HCT116 (cell line): Measurements from ENCODE around the gene RIPK3. TPM values are rescaled to one million over a fixed set of nuclear protein-coding genes. Genes with fewer than 3 reads are reported as not detected.
"Not testable (repeated sequence)": the region's sequence is repeated elsewhere in the genome, so short reads cannot be mapped to it uniquely, and the experiment has no call there.

Source experiments
- ATAC-seq: fragments of 200-7000 bp; cut with Tn5 transposase; 2 replicates; pipeline ENCODE4 v1.9.1; 2020; ENCODE audit warnings: mild to moderate bottlenecking, moderate library complexity
- BruUV-seq: library from RNA; stranded (reverse); fragments of 400-500 nt; replicated peaks from 2 replicates; lab custom pipeline; 2021; lab: Mats Ljungman, UMichigan
- CTCF ChIA-PET: fragments of 300-600 bp; sonication (Branson Sonifier 250); formaldehyde crosslinking; loops from one replicate; lab custom pipeline; 2021; ENCODE audit warnings: antibody characterized with exemption; lab: Charles Lee
- POLR2A ChIA-PET: fragments of 300-600, 350-600 bp; sonication (Branson Sonifier 250); formaldehyde crosslinking; loops from one replicate; lab custom pipeline; 2021; ENCODE audit warnings: antibody characterized with exemption; lab: Charles Lee
- RAD21 ChIA-PET, 2 experiments: fragments of 300-600 bp; sonication (Branson Sonifier 250); formaldehyde crosslinking; loops; one replicate each; lab custom pipeline; 2023; ENCODE audit warnings: low total read pairs in 2 of 2; ENCODE audit not compliant: uncharacterized antibody in 2 of 2, unreplicated experiment in 2 of 2, low non-redundant PET in 1 of 2; lab: Charles Lee
- DNase-seq: peaks from one replicate; pipeline ENCODE4 v3.0.0-alpha.2; 2010; ENCODE audit warnings: low read depth, low spot score
- H2AFZ ChIP-seq: fragments of 200-600 bp; shearing (Covaris generic), sonication (generic); 2 replicates; pipeline ENCODE4 v1.6.1; 2017; ENCODE audit warnings: low read depth, mixed run types, mixed read lengths, antibody characterized with exemption, low read length; ENCODE audit not compliant: poor library complexity, severe bottlenecking
- H3K27ac ChIP-seq: 2 replicates; pipeline ENCODE4 v1.5.1; 2012; ENCODE audit warnings: low read depth, low read length
- H3K27me3 ChIP-seq: fragments of 200-600 bp; sonication (generic); 2 replicates; pipeline ENCODE4 v1.6.1; 2016; ENCODE audit warnings: mixed run types, low read length, mixed read lengths; ENCODE audit not compliant: insufficient read depth
- H3K36me3 ChIP-seq, 2 experiments: fragments of 200-500 bp in 1 of 2; fragments of 200-600 bp in 1 of 2; sonication (Bioruptor generic) in 1 of 2; sonication (generic) in 1 of 2; 2 replicates each; pipeline versions ENCODE4 v1.5.1 to v1.6.1; 2014 to 2016; ENCODE audit warnings: low read length in 2 of 2, inconsistent platforms in 1 of 2, mixed read lengths in 1 of 2, mixed run types in 1 of 2; ENCODE audit not compliant: insufficient read depth in 2 of 2, control insufficient read depth in 1 of 2
- H3K4me1 ChIP-seq, 2 experiments: fragments of 200-600 bp in 1 of 2; sonication (generic) in 1 of 2; 2 replicates each; pipeline versions ENCODE4 v1.5.1 to v1.6.1; 2012 to 2017; ENCODE audit warnings: low read length in 2 of 2, inconsistent platforms in 1 of 2, mild to moderate bottlenecking in 1 of 2, mixed read lengths in 1 of 2, mixed run types in 1 of 2, moderate library complexity in 1 of 2; ENCODE audit not compliant: insufficient read depth in 2 of 2, control insufficient read depth in 1 of 2
- H3K4me2 ChIP-seq: fragments of 200-600 bp; sonication (generic); 2 replicates; pipeline ENCODE4 v1.6.1; 2017; ENCODE audit warnings: mixed run types, low read length, mixed read lengths
- H3K4me3 ChIP-seq, 2 experiments: fragments of 200-600 bp in 1 of 2; sonication (generic) in 1 of 2; replicated peaks in 1 of 2; 2 replicates each; pipeline ENCODE4 v1.5.1; 2011 to 2016; ENCODE audit warnings: low read length in 2 of 2, control low read depth in 1 of 2, low read depth in 1 of 2, mild to moderate bottlenecking in 1 of 2, mixed read lengths in 1 of 2, mixed run types in 1 of 2
- H3K79me2 ChIP-seq: fragments of 200-600 bp; sonication (generic); 2 replicates; pipeline ENCODE4 v1.6.1; 2017; ENCODE audit warnings: mild to moderate bottlenecking, mixed run types, low read length, moderate library complexity, mixed read lengths; ENCODE audit not compliant: insufficient read depth
- H3K9ac ChIP-seq: fragments of 200-600 bp; sonication (generic); 2 replicates; pipeline ENCODE4 v1.6.1; 2016; ENCODE audit warnings: low read length, mixed read lengths
- H3K9me2 ChIP-seq: fragments of 200-600 bp; sonication (generic), shearing (Covaris generic); 2 replicates; pipeline ENCODE4 v1.6.1; 2017; ENCODE audit warnings: mixed run types, mild to moderate bottlenecking, moderate library complexity; ENCODE audit not compliant: insufficient read depth
- H3K9me3 ChIP-seq, 2 experiments: fragments of 200-500 bp in 1 of 2; fragments of 200-600 bp in 1 of 2; sonication (Bioruptor generic) in 1 of 2; sonication (generic) in 1 of 2; 2 replicates each; pipeline ENCODE4 v1.6.1; 2014 to 2017; ENCODE audit warnings: low read length in 2 of 2, mixed read lengths in 2 of 2, inconsistent platforms in 1 of 2, low read depth in 1 of 2, mild to moderate bottlenecking in 1 of 2, mixed run types in 1 of 2, moderate library complexity in 1 of 2; ENCODE audit not compliant: control insufficient read depth in 1 of 2, insufficient read depth in 1 of 2
- H4K20me1 ChIP-seq: fragments of 200-600 bp; sonication (generic), shearing (Covaris generic); 2 replicates; pipeline ENCODE4 v1.6.1; 2017; ENCODE audit warnings: mixed run types, mild to moderate bottlenecking, moderate library complexity; ENCODE audit not compliant: insufficient read depth
- MAX ChIP-seq: IDR thresholded peaks from 2 replicates; pipeline ENCODE4 v1.6.1; 2012
- SIN3A ChIP-seq: IDR thresholded peaks from 2 replicates; pipeline ENCODE4 v1.6.1; 2012; ENCODE audit warnings: low read depth
- ZFX ChIP-seq: fragments of 450-650 bp; IDR thresholded peaks from 2 replicates; pipeline ENCODE4 v1.6.1; 2017
- intact Hi-C: fragments of 100-400 bp; cut with micrococcal nuclease; formaldehyde crosslinking; loops from 2 replicates; pipeline ENCODE4 v1.10.0; 2022
- total RNA-seq: library from RNA; stranded (reverse); gene quantifications from one replicate; pipeline ENCODE4 v1.2.1, GENCODE V29; 2021; ENCODE audit not compliant: unreplicated experiment
- TF ChIP-seq, protein P1 (sequence below), 3 experiments: fragments of 200-600 bp in 1 of 3; sonication (generic) in 1 of 3; IDR thresholded peaks in 2 of 3; conservative IDR thresholded peaks in 1 of 3; 2 replicates each; pipeline ENCODE4 v1.5.1; 2012 to 2017; ENCODE audit warnings: low read depth in 2 of 3, low read length in 2 of 3, antibody characterized with exemption in 1 of 3, borderline replicate concordance in 1 of 3, control low read depth in 1 of 3, mild to moderate bottlenecking in 1 of 3, mixed read lengths in 1 of 3, mixed run types in 1 of 3, moderate library complexity in 1 of 3; ENCODE audit not compliant: insufficient read depth in 1 of 3

Gene RIPK3
- total RNA-seq, 1 experiment from 2014 or later, result not detected

- TF ChIP-seq, protein P1, sequence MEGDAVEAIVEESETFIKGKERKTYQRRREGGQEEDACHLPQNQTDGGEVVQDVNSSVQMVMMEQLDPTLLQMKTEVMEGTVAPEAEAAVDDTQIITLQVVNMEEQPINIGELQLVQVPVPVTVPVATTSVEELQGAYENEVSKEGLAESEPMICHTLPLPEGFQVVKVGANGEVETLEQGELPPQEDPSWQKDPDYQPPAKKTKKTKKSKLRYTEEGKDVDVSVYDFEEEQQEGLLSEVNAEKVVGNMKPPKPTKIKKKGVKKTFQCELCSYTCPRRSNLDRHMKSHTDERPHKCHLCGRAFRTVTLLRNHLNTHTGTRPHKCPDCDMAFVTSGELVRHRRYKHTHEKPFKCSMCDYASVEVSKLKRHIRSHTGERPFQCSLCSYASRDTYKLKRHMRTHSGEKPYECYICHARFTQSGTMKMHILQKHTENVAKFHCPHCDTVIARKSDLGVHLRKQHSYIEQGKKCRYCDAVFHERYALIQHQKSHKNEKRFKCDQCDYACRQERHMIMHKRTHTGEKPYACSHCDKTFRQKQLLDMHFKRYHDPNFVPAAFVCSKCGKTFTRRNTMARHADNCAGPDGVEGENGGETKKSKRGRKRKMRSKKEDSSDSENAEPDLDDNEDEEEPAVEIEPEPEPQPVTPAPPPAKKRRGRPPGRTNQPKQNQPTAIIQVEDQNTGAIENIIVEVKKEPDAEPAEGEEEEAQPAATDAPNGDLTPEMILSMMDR (IDR thresholded peaks at IDR 0.05 in 2 of 3, conservative IDR thresholded peaks at IDR 0.05 in 1 of 3; ENCODE audit: borderline replicate concordance in 1 of 3, insufficient read depth in 1 of 3, low read depth in 2 of 3, low read length in 2 of 3), result no peak
- TF ChIP-seq SIN3A (no peak), MAX (no peak), ZFX (no peak)
- TF ChIP-seq, all 23 proteins: peak for 0
These were observed 33.1 kb upstream of the RIPK3 start (continued) for GRCh38 chr14:24372701-24373416.

- H2AFZ ChIP-seq, H3K27me3 ChIP-seq, H3K79me2 ChIP-seq, H3K4me3 ChIP-seq, H4K20me1 ChIP-seq, H3K27ac ChIP-seq, ATAC-seq, H3K4me2 ChIP-seq, intact Hi-C loops, H3K9me2 ChIP-seq, BruUV-seq, H3K9ac ChIP-seq, H3K36me3 ChIP-seq, RAD21 ChIA-PET, H3K9me3 ChIP-seq, DNase-seq: not testable (repeated sequence)
- CTCF ChIA-PET, result interaction anchor here (2.4 kb wide), 1 partner anchor 60 kb away, joined by 11 read pairs; no protein-coding TSS in a partner anchor
- H3K4me1 ChIP-seq, result peaks cover 8 to 16% of the 10 kb centered on the region in 2 experiments
- POLR2A ChIA-PET, result interaction anchor here (2.4 kb wide), 1 partner anchor 58 kb away, joined by 7 read pairs; the partner anchor contains the start of genes CBLN3 and KHNYN
These were observed 31.8 kb upstream of the RIPK3 start for GRCh38 chr14:24371605-24372004.
